GM12878 (cell line): ENCODE measurements around the gene RPL31. TPM values are rescaled to one million over a fixed set of nuclear protein-coding genes. Genes with fewer than 3 reads are reported as not detected.

Experiments
- ATAC-seq: fragments of 200-7000 bp; cut with Tn5 transposase; 3 replicates; pipeline ENCODE4 v1.9.1; 2020; ENCODE audit warnings: mild to moderate bottlenecking, moderate library complexity
- BruUV-seq: library from RNA; stranded (reverse); fragments of 400-500 nt; replicated peaks from 2 replicates; lab custom pipeline; 2021; lab: Mats Ljungman, UMichigan
- CTCF ChIA-PET: fragments of 300-600 bp; sonication (Branson Sonifier 250); formaldehyde crosslinking; extraction: SDS; loops from one replicate; lab custom pipeline; 2021; ENCODE audit warnings: inconsistent platforms; lab: Yijun Ruan, JAX
- POLR2A ChIA-PET: fragments of 350-600 bp; formaldehyde crosslinking; extraction: SDS; loops from one replicate; lab custom pipeline; 2021; ENCODE audit warnings: inconsistent platforms; lab: Charles Lee
- RAD21 ChIA-PET: fragments of 300-600 bp; sonication (Branson Sonifier 250); formaldehyde crosslinking; loops from one replicate; lab custom pipeline; 2023; ENCODE audit warnings: antibody characterized with exemption; ENCODE audit not compliant: unreplicated experiment; lab: Charles Lee
- SMC1A ChIA-PET: fragments of 300-600 bp; sonication (Branson Sonifier 250); formaldehyde crosslinking; loops from one replicate; lab custom pipeline; 2023; ENCODE audit not compliant: unreplicated experiment, uncharacterized antibody; lab: Charles Lee
- DNase-seq: peaks from one replicate; pipeline ENCODE4 v3.0.0-alpha.2; 2011; ENCODE audit warnings: low read depth, low spot score
- FAIRE-seq: peaks from 3 replicates; lab custom pipeline; 2011; peaks lifted over from hg19 to GRCh38; lab: Jason Lieb, UNC
- H2AFZ ChIP-seq: 2 replicates; pipeline ENCODE4 v1.6.0; 2011; ENCODE audit warnings: low read depth, low read length, control low read depth; ENCODE audit not compliant: control insufficient read depth
- H3K27ac ChIP-seq: 2 replicates; pipeline ENCODE4 v1.5.1; 2011; ENCODE audit warnings: control low read depth; ENCODE audit not compliant: control insufficient read depth, insufficient read depth
- H3K27me3 ChIP-seq, 2 experiments: replicated peaks in 1 of 2; 2 replicates each; pipeline versions ENCODE4 v1.6.0 to v1.6.1; 2011; ENCODE audit warnings: low read length in 1 of 2; ENCODE audit not compliant: control insufficient read depth in 2 of 2, insufficient read depth in 2 of 2
- H3K36me3 ChIP-seq, 2 experiments: 2 replicates each; pipeline ENCODE4 v1.5.1; 2011; ENCODE audit warnings: low read length in 1 of 2; ENCODE audit not compliant: control insufficient read depth in 2 of 2, insufficient read depth in 2 of 2
- H3K4me1 ChIP-seq: 2 replicates; pipeline ENCODE4 v1.6.1; 2011; ENCODE audit warnings: mild to moderate bottlenecking, low read length, moderate library complexity, mixed read lengths; ENCODE audit not compliant: control insufficient read depth, insufficient read depth
- H3K4me2 ChIP-seq: 2 replicates; pipeline ENCODE4 v1.6.0; 2011; ENCODE audit warnings: control low read depth; ENCODE audit not compliant: control insufficient read depth, insufficient read depth
- H3K4me3 ChIP-seq: fragments of 200-600 bp; sonication (generic); 2 replicates; pipeline ENCODE4 v1.5.1; 2016
- H3K79me2 ChIP-seq: 2 replicates; pipeline ENCODE4 v1.6.0; 2011; ENCODE audit warnings: low read length; ENCODE audit not compliant: control insufficient read depth, insufficient read depth
- H3K9ac ChIP-seq: 2 replicates; pipeline ENCODE4 v1.8.0; 2011; ENCODE audit warnings: low read length, control low read depth, mixed read lengths; ENCODE audit not compliant: control insufficient read depth, insufficient read depth
- H3K9me3 ChIP-seq: replicated peaks from 3 replicates; pipeline ENCODE4 v1.5.1; 2011; ENCODE audit warnings: mild to moderate bottlenecking, low read length; ENCODE audit not compliant: control insufficient read depth, insufficient read depth
- H4K20me1 ChIP-seq: 2 replicates; pipeline ENCODE4 v1.6.0; 2011; ENCODE audit not compliant: control insufficient read depth, insufficient read depth
- BCL11A ChIP-seq: IDR thresholded peaks from 2 replicates; pipeline ENCODE4 v1.6.1; 2011; ENCODE audit warnings: low read depth, low read length
- CHD4 ChIP-seq: fragments of 200-600 bp; sonication (generic); IDR thresholded peaks from 2 replicates; pipeline ENCODE4 v1.6.1; 2016; ENCODE audit warnings: mild to moderate bottlenecking
- CREM ChIP-seq: IDR thresholded peaks from 2 replicates; pipeline ENCODE4 v1.6.1; 2014; ENCODE audit warnings: antibody characterized with exemption, low read depth
- MTA2 ChIP-seq: fragments of 450-650 bp; IDR thresholded peaks from 2 replicates; pipeline ENCODE4 v1.6.1; 2016; ENCODE audit warnings: low read depth, mild to moderate bottlenecking, moderate library complexity
- NFXL1 ChIP-seq: fragments of 450-650 bp; IDR thresholded peaks from 2 replicates; pipeline ENCODE4 v1.6.1; 2017; ENCODE audit warnings: antibody characterized with exemption, mild to moderate bottlenecking, borderline replicate concordance
- PRDM15 ChIP-seq: fragments of 450-650 bp; formaldehyde crosslinking; IDR thresholded peaks from 2 replicates; pipeline ENCODE4 v1.4.0; 2020; ENCODE audit warnings: mild to moderate bottlenecking, moderate library complexity
- REST ChIP-seq: IDR thresholded peaks from 2 replicates; pipeline ENCODE4 v1.6.1; 2012; ENCODE audit warnings: mild to moderate bottlenecking, low read depth, low read length
- SIX5 ChIP-seq: IDR thresholded peaks from 2 replicates; pipeline ENCODE4 v1.6.1; 2011; ENCODE audit warnings: mild to moderate bottlenecking, low read depth, low read length, moderate library complexity; ENCODE audit not compliant: severe bottlenecking
- SKIL ChIP-seq: fragments of 450-650 bp; IDR thresholded peaks from 2 replicates; pipeline ENCODE4 v1.6.1; 2017; ENCODE audit warnings: mild to moderate bottlenecking, low read depth, inconsistent platforms; ENCODE audit not compliant: poor library complexity, severe bottlenecking
- YY1 ChIP-seq: IDR thresholded peaks from 2 replicates; pipeline ENCODE4 v1.6.1; 2011; ENCODE audit warnings: low read depth, mild to moderate bottlenecking, low read length
- ZNF622 ChIP-seq: fragments of 450-650 bp; IDR thresholded peaks from 2 replicates; pipeline ENCODE4 v1.6.1; 2017; ENCODE audit warnings: mild to moderate bottlenecking, inconsistent platforms
- ZSCAN29 ChIP-seq: fragments of 450-650 bp; IDR thresholded peaks from 2 replicates; pipeline ENCODE4 v1.6.1; 2017; ENCODE audit warnings: mild to moderate bottlenecking, moderate library complexity
- WGBS: methylation state at CpG from one replicate; pipeline ENCODE4 v1.1.6; 2016; ENCODE audit warnings: low lambda C conversion rate; ENCODE audit not compliant: insufficient replicate concordance, insufficient coverage; ENCODE audit errors: missing lambda C conversion rate; 5-methylcytosine and 5-hydroxymethylcytosine counted together
- in situ Hi-C: fragments of 300-500 bp; cut with MboI; formaldehyde crosslinking; loops from 9 replicates; pipeline ENCODE4 v1.14.3; 2018; ENCODE audit warnings: mixed read lengths
- intact Hi-C: fragments of 100-400 bp; cut with micrococcal nuclease; formaldehyde crosslinking; loops from one replicate; pipeline ENCODE4 v1.14.2; 2022; ENCODE audit not compliant: unreplicated experiment
- polyA plus RNA-seq, 11 experiments: library from polyadenylated mRNA; depleted of rRNA in 4 of 11; unstranded in 6 of 11; stranded (reverse) in 5 of 11; fragments of >200 nt; fragmentation: Nextera tagmentation in 4 of 11; fragmentation: Illumina TruSeq in 1 of 11; extraction: Ambion mirVana in 4 of 11; extraction: Trizol in 1 of 11; gene quantifications; 1 replicate in 1 of 11; 2 replicates in 10 of 11; pipeline versions ENCODE4 v1.2.1 to v1.2.3, GENCODE V29; 2011 to 2016; ENCODE audit warnings: inconsistent platforms in 2 of 11, missing spikeins in 2 of 11, low read depth in 1 of 11
- total RNA-seq, 4 experiments: library from RNA; depleted of rRNA in 3 of 4; stranded (reverse); fragments of >200 nt in 3 of 4; fragmentation: Illumina TruSeq in 1 of 4; extraction: Trizol in 1 of 4; gene quantifications; 2 replicates each; pipeline versions ENCODE4 v1.2.1 to v1.2.3, GENCODE V29; 2013 to 2021

Gene RPL31
- total and polyA plus RNA-seq, 10 of the 15 experiments (the other 5 are each of a cell fraction or from before 2014, with no cell fraction given), result 1,643 to 8,551 (median 2,208) TPM

GRCh38 chr2:100965596-100965995, 36.5 kb upstream of the RPL31 start:
- intact Hi-C loops, result no loop called here
- ATAC-seq (no peak), FAIRE-seq (no peak), DNase-seq (no peak)
- H3K36me3 ChIP-seq, result no peaks in the 10 kb centered on the region
- no peak overlapping the region for H3K27ac ChIP-seq
- H3K79me2 ChIP-seq, result no peaks in the 10 kb centered on the region
- TF ChIP-seq CHD4 (no peak), SKIL (no peak), MTA2 (no peak), REST (no peak), YY1 (no peak), SIX5 (no peak), CREM (no peak), PRDM15 (CRISPR knock-in tag) (no peak), ZSCAN29 (no peak), NFXL1 (no peak), BCL11A (no peak), ZNF622 (no peak)
- POLR2A ChIA-PET, result interaction anchor here (0.7 kb wide), 1 partner anchor 151 kb away, joined by 4 read pairs; no protein-coding TSS in a partner anchor
- RAD21 ChIA-PET, result no interaction called here
- in situ Hi-C loops, result no loop called here
- CTCF ChIA-PET, result interaction anchor here (0.7 kb wide), 1 partner anchor 274 kb away, joined by 3 read pairs; no protein-coding TSS in a partner anchor
- no peak overlapping the region for H3K4me3 ChIP-seq
- 61% methylated on average over 5 of the region's 5 CpGs for WGBS
- SMC1A ChIA-PET, result interaction anchor here (0.7 kb wide), 1 partner anchor 356 kb away, joined by 3 read pairs; no protein-coding TSS in a partner anchor
- no peak overlapping the region for H3K9ac ChIP-seq
- H3K4me1 ChIP-seq, result no peaks in the 10 kb centered on the region
- H3K27me3 ChIP-seq, result peaks cover 0 to under 1% of the 10 kb centered on the region in 2 experiments
- no TSS peak for BruUV-seq
- no peaks in the 10 kb centered on the region for H3K9me3 ChIP-seq
- H2AFZ ChIP-seq, result no peak overlapping the region
- H3K4me2 ChIP-seq, result no peak overlapping the region
- no peaks in the 10 kb centered on the region for H4K20me1 ChIP-seq
